OCI-LY1 (cell line): ENCODE results near the gene CRYBG1.

Experiments used
- EZH2 ChIP-seq: fragments of 200-600 bp; sonication (generic), shearing (Covaris generic); IDR thresholded peaks from 2 replicates; pipeline ENCODE4 v1.8.0; 2017; ENCODE audit warnings: borderline replicate concordance, mixed run types, mild to moderate bottlenecking, antibody characterized with exemption, low read length, moderate library complexity, mixed read lengths
- TF ChIP-seq, protein P1 (sequence below): fragments of 200-600 bp; sonication (generic), shearing (Covaris generic); IDR thresholded peaks from 2 replicates; pipeline ENCODE4 v1.5.1; 2017; ENCODE audit warnings: mild to moderate bottlenecking, antibody characterized with exemption, low read length, moderate library complexity, mixed read lengths

GRCh38 chr6:106516616-106517015 is 156.1 kb downstream of the CRYBG1 start:
- TF ChIP-seq, protein P1, sequence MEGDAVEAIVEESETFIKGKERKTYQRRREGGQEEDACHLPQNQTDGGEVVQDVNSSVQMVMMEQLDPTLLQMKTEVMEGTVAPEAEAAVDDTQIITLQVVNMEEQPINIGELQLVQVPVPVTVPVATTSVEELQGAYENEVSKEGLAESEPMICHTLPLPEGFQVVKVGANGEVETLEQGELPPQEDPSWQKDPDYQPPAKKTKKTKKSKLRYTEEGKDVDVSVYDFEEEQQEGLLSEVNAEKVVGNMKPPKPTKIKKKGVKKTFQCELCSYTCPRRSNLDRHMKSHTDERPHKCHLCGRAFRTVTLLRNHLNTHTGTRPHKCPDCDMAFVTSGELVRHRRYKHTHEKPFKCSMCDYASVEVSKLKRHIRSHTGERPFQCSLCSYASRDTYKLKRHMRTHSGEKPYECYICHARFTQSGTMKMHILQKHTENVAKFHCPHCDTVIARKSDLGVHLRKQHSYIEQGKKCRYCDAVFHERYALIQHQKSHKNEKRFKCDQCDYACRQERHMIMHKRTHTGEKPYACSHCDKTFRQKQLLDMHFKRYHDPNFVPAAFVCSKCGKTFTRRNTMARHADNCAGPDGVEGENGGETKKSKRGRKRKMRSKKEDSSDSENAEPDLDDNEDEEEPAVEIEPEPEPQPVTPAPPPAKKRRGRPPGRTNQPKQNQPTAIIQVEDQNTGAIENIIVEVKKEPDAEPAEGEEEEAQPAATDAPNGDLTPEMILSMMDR = no peak
- TF ChIP-seq EZH2 = no peak
